ENCODE measurements around the gene TEX54.

Gene TEX54

GRCh38 chr11:62805076-62805892 lies 27.4 kb downstream of the TEX54 start, which contains the start of gene NXF1:
TSS of gene NXF1 (minus strand) at chr11:62805440. CDS start at chr11:62805356, 84 bp downstream.
- TF ChIP-seq, protein P1, sequence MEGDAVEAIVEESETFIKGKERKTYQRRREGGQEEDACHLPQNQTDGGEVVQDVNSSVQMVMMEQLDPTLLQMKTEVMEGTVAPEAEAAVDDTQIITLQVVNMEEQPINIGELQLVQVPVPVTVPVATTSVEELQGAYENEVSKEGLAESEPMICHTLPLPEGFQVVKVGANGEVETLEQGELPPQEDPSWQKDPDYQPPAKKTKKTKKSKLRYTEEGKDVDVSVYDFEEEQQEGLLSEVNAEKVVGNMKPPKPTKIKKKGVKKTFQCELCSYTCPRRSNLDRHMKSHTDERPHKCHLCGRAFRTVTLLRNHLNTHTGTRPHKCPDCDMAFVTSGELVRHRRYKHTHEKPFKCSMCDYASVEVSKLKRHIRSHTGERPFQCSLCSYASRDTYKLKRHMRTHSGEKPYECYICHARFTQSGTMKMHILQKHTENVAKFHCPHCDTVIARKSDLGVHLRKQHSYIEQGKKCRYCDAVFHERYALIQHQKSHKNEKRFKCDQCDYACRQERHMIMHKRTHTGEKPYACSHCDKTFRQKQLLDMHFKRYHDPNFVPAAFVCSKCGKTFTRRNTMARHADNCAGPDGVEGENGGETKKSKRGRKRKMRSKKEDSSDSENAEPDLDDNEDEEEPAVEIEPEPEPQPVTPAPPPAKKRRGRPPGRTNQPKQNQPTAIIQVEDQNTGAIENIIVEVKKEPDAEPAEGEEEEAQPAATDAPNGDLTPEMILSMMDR (IDR thresholded peaks at IDR 0.05): no peak

GRCh38 chr11:62804310-62805075 lies 28.1 kb downstream of the TEX54 start:
- TF ChIP-seq, protein P1 (IDR thresholded peaks at IDR 0.05): no peak

- TF ChIP-seq, protein P1 (IDR thresholded peaks at IDR 0.05): no peak
These were observed 31.6 kb downstream of the TEX54 start for GRCh38 chr11:62801071-62801470.

DNA sequence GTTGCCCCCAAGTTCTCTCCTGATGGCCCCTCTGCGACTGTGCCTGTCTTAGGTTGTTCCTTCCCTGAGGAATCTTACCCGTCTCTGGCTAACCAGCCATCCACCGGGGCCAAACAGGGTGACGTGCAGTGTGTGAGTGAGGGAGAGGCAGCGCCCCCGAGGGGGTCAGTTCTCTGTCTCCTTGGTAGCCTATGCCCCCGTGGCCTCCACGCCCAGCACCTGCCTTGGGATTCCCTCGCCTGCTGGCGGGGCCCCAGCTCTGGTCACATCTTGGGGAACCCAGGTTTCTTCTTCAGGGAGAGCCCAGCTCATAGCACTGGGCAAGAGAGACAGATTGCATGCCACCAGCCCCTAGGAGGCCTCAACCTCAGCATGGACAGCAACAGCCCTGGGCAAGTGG lies 33.2 kb downstream of the TEX54 start:
- TF ChIP-seq, protein P1 (IDR thresholded peaks at IDR 0.05): no peak

- TF ChIP-seq, protein P1 (IDR thresholded peaks at IDR 0.05): no peak
These were observed 36.4 kb downstream of the TEX54 start for GRCh38 chr11:62796281-62796680.

GRCh38 chr11:62794201-62794775 lies 38.4 kb downstream of the TEX54 start:
- TF ChIP-seq, protein P1 (IDR thresholded peaks at IDR 0.05): no peak

GRCh38 chr11:62792202-62792575 lies 40.5 kb downstream of the TEX54 start:
- TF ChIP-seq, protein P1 (IDR thresholded peaks at IDR 0.05): no peak
